IMR-90 (cell line): ENCODE data around the gene GBE1. TPM values are rescaled to one million over a fixed set of nuclear protein-coding genes. Genes with fewer than 3 reads are reported as not detected.

Experiments
- ATAC-seq: fragments of 200-7000 bp; cut with Tn5 transposase; 2 replicates; pipeline ENCODE4 v1.9.1; 2020; ENCODE audit warnings: low read depth, mild to moderate bottlenecking, moderate library complexity
- BruUV-seq: library from RNA; stranded (reverse); fragments of 400-500 nt; replicated peaks from 2 replicates; lab custom pipeline; 2021; lab: Mats Ljungman, UMichigan
- CTCF ChIA-PET: fragments of 300-600 bp; formaldehyde crosslinking; extraction: SDS; loops from one replicate; lab custom pipeline; 2021; ENCODE audit warnings: antibody characterized with exemption; lab: Yijun Ruan, JAX
- POLR2A ChIA-PET: fragments of 300-600 bp; sonication (Branson Sonifier 250); formaldehyde crosslinking; loops from one replicate; lab custom pipeline; 2022; ENCODE audit warnings: antibody characterized with exemption; ENCODE audit not compliant: unreplicated experiment; lab: Charles Lee
- DNase-seq: peaks from one replicate; pipeline ENCODE4 v3.0.0; 2013
- H2AFZ ChIP-seq: replicated peaks from 2 replicates; pipeline ENCODE3; 2013; ENCODE audit warnings: low read length, mild to moderate bottlenecking; ENCODE audit not compliant: poor library complexity
- H2AK5ac ChIP-seq: 2 replicates; pipeline ENCODE4 v1.6.1; 2013; ENCODE audit warnings: low read depth, low read length, inconsistent platforms
- H2AK9ac ChIP-seq: replicated peaks from 2 replicates; pipeline ENCODE3; 2013; ENCODE audit warnings: mild to moderate bottlenecking, low read depth, low read length, moderate library complexity; ENCODE audit not compliant: poor library complexity
- H2BK120ac ChIP-seq: 2 replicates; pipeline ENCODE4 v1.6.1; 2013; ENCODE audit warnings: low read depth, low read length, inconsistent platforms
- H2BK15ac ChIP-seq: 3 replicates; pipeline ENCODE4 v1.6.1; 2013; ENCODE audit warnings: low read depth, low read length, inconsistent platforms
- H2BK20ac ChIP-seq: 2 replicates; pipeline ENCODE4 v1.6.1; 2013; ENCODE audit warnings: low read depth, mild to moderate bottlenecking, inconsistent platforms, low read length, moderate library complexity
- H2BK5ac ChIP-seq: 2 replicates; pipeline ENCODE4 v1.6.1; 2013; ENCODE audit warnings: mild to moderate bottlenecking, low read depth, low read length, inconsistent platforms; ENCODE audit not compliant: poor library complexity, severe bottlenecking
- H3K14ac ChIP-seq: replicated peaks from 2 replicates; pipeline ENCODE4 v1.6.1; 2013; ENCODE audit warnings: low read depth, low read length, inconsistent platforms
- H3K18ac ChIP-seq: 2 replicates; pipeline ENCODE4 v1.6.1; 2013; ENCODE audit warnings: low read depth, low read length, control low read depth
- H3K23ac ChIP-seq: 2 replicates; pipeline ENCODE4 v1.6.1; 2013; ENCODE audit warnings: low read depth, low read length, inconsistent platforms
- H3K27ac ChIP-seq: 2 replicates; pipeline ENCODE4 v1.5.1; 2013; ENCODE audit warnings: mild to moderate bottlenecking, control low read depth, low read length; ENCODE audit not compliant: insufficient read depth
- H3K27me3 ChIP-seq: 2 replicates; pipeline ENCODE4 v1.6.1; 2013; ENCODE audit warnings: low read length; ENCODE audit not compliant: control insufficient read depth, insufficient read depth
- H3K36me3 ChIP-seq: 2 replicates; pipeline ENCODE4 v1.6.1; 2013; ENCODE audit warnings: low read length, mixed read lengths; ENCODE audit not compliant: control insufficient read depth, insufficient read depth
- H3K4ac ChIP-seq: 2 replicates; pipeline ENCODE4 v1.6.1; 2013; ENCODE audit warnings: low read depth, low read length, inconsistent platforms
- H3K4me1 ChIP-seq: 2 replicates; pipeline ENCODE4 v1.6.1; 2013; ENCODE audit warnings: low read length, mixed read lengths; ENCODE audit not compliant: control insufficient read depth, insufficient read depth
- H3K4me2 ChIP-seq: 2 replicates; pipeline ENCODE4 v1.6.1; 2013; ENCODE audit warnings: low read depth, mild to moderate bottlenecking, control low read depth, low read length, moderate library complexity
- H3K4me3 ChIP-seq: 2 replicates; pipeline ENCODE4 v1.5.1; 2013; ENCODE audit warnings: low read depth, mild to moderate bottlenecking, control low read depth, low read length, moderate library complexity; ENCODE audit not compliant: insufficient read depth
- H3K56ac ChIP-seq: 2 replicates; pipeline ENCODE4 v1.6.1; 2013; ENCODE audit warnings: low read length, inconsistent platforms; ENCODE audit not compliant: insufficient read depth; ENCODE audit errors: extremely low read depth
- H3K79me1 ChIP-seq, 2 experiments: 2 replicates each; pipeline ENCODE4 v1.6.1; 2013; ENCODE audit warnings: low read length in 2 of 2, inconsistent platforms in 1 of 2, low read depth in 1 of 2
- H3K9ac ChIP-seq: 2 replicates; pipeline ENCODE4 v1.6.1; 2013; ENCODE audit warnings: low read depth, low read length, control low read depth
- H3K9me1 ChIP-seq: 2 replicates; pipeline ENCODE4 v1.6.1; 2013; ENCODE audit warnings: low read length, inconsistent platforms; ENCODE audit not compliant: insufficient read depth
- H3K9me3 ChIP-seq: 2 replicates; pipeline ENCODE4 v1.6.1; 2013; ENCODE audit warnings: low read length; ENCODE audit not compliant: control insufficient read depth, insufficient read depth
- H4K20me1 ChIP-seq: 2 replicates; pipeline ENCODE4 v1.6.1; 2013; ENCODE audit warnings: low read length, inconsistent platforms; ENCODE audit not compliant: insufficient read depth
- H4K5ac ChIP-seq: 2 replicates; pipeline ENCODE4 v1.6.1; 2013; ENCODE audit warnings: mild to moderate bottlenecking, low read depth, low read length, control low read depth
- H4K8ac ChIP-seq, 2 experiments: 2 replicates each; pipeline ENCODE4 v1.6.1; 2013; ENCODE audit warnings: low read depth in 2 of 2, low read length in 2 of 2, control low read depth in 1 of 2, inconsistent platforms in 1 of 2
- H4K91ac ChIP-seq: 2 replicates; pipeline ENCODE4 v1.6.1; 2013; ENCODE audit warnings: low read depth, low read length, inconsistent platforms; ENCODE audit not compliant: insufficient read depth
- BHLHE40 ChIP-seq: fragments of 150-350 bp; IDR thresholded peaks from 2 replicates; pipeline ENCODE4 v1.6.1; 2016; ENCODE audit warnings: mild to moderate bottlenecking, low read depth, low read length
- MAZ ChIP-seq: IDR thresholded peaks from 2 replicates; pipeline ENCODE4 v1.6.1; 2012; ENCODE audit warnings: low read depth, mild to moderate bottlenecking, low read length, improper control_type of control experiment, moderate library complexity, borderline replicate concordance
- NFE2L2 ChIP-seq: fragments of 150-350 bp; IDR thresholded peaks from 2 replicates; pipeline ENCODE4 v1.6.1; 2016; ENCODE audit warnings: low read depth, mild to moderate bottlenecking, low read length
- SMC3 ChIP-seq: fragments of 150-350 bp; IDR thresholded peaks from 2 replicates; pipeline ENCODE4 v1.6.1; 2016; ENCODE audit warnings: low read depth, mild to moderate bottlenecking, antibody characterized with exemption, low read length, moderate library complexity
- WGBS, 2 experiments: methylation state at CpG; one replicate each; pipeline versions ENCODE4 v1.1.5 to v1.1.7; 2013; ENCODE audit warnings: missing lambda C conversion rate in 2 of 2; ENCODE audit not compliant: insufficient read length in 1 of 2; ENCODE audit errors: extremely low coverage in 2 of 2; 5-methylcytosine and 5-hydroxymethylcytosine counted together
- dilution Hi-C: fragments of 300-500 bp; cut with HindIII; formaldehyde crosslinking; loops from one replicate; pipeline ENCODE4 v1.14.3; 2018; ENCODE audit warnings: low sequenced_read_pairs; ENCODE audit not compliant: unreplicated experiment
- in situ Hi-C: fragments of 300-500 bp; cut with MboI; formaldehyde crosslinking; loops from 3 replicates; pipeline ENCODE4 v1.14.3; 2019; ENCODE audit warnings: low sequenced_read_pairs, inconsistent platforms, mixed read lengths
- intact Hi-C: fragments of 100-400 bp; cut with micrococcal nuclease; formaldehyde crosslinking; loops from 2 replicates; pipeline ENCODE4 v1.10.0; 2022
- polyA plus RNA-seq, 3 experiments: library from polyadenylated mRNA; depleted of rRNA; stranded (reverse); fragments of >200 nt; gene quantifications; 2 replicates each; pipeline ENCODE4 v1.2.3, GENCODE V29; 2012; ENCODE audit warnings: low replicate concordance in 1 of 3
- total RNA-seq: library from RNA; depleted of rRNA; stranded (reverse); fragments of >200 nt; gene quantifications from 2 replicates; pipeline ENCODE4 v1.2.3, GENCODE V29; 2012

Gene GBE1
- total and polyA plus RNA-seq, 2 of the 4 experiments (the other 2 are of a cell fraction), result 36.7 to 90.3 TPM

DNA sequence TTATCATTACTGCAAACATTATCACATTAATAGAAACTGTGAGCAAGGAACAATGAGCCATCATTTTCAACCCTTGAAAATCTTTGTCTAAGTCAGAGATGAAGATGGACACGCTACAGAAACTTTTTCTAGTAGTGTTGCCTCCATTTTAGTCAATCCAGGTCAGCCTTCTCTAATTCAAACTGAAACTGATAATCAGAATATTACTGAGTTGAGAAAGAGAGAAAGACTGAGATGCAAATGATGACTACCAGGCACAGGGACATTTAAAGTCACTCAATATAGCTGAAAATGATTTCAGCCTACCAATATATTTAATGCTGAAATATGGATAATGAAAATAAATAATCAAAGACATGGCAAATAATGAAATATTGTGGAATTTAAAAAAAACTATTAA, 261.4 kb downstream of the GBE1 start:
- no peak overlapping the region for H2AK5ac ChIP-seq
- H2BK20ac ChIP-seq, result no peak overlapping the region
- H2BK5ac ChIP-seq, result no peak overlapping the region
- WGBS, 2 experiments, result no CpG with 5 or more reads among the region's 1 CpG
- no peaks in the 10 kb centered on the region for H3K27me3 ChIP-seq
- H4K91ac ChIP-seq, result no peak overlapping the region
- no peaks in the 10 kb centered on the region for H3K4me1 ChIP-seq
- DNase-seq (no peak), ATAC-seq (no peak)
- no peak overlapping the region for H4K5ac ChIP-seq
- H2AK9ac ChIP-seq, result no peak overlapping the region
- H3K9ac ChIP-seq, result no peak overlapping the region
- H3K18ac ChIP-seq, result no peak overlapping the region
- ChIA-PET POLR2A (no interaction called here), CTCF (no interaction called here)
- H3K79me1 ChIP-seq, result peaks cover 0 to 3% of the 10 kb centered on the region in 2 experiments; a peak in 1 of 4 replicates
- H4K8ac ChIP-seq, result no peak overlapping the region
- peaks cover 3% of the 10 kb centered on the region; the same call in 1 of the 2 replicates for H3K9me1 ChIP-seq
- no peak overlapping the region for H2AFZ ChIP-seq
- intact Hi-C loops, result no loop called here
- H3K36me3 ChIP-seq, result peaks cover 4% of the 10 kb centered on the region
- TF ChIP-seq BHLHE40, result no peak
- no peak for TF ChIP-seq MAZ
- no peak for TF ChIP-seq SMC3
- no peak for TF ChIP-seq NFE2L2
- dilution Hi-C loops, result no loop called here
- in situ Hi-C loops, result no loop called here
- no peak overlapping the region for H3K27ac ChIP-seq
- no peak overlapping the region for H3K23ac ChIP-seq
- no peak overlapping the region for H3K4ac ChIP-seq
- H3K14ac ChIP-seq, result no peak overlapping the region
- H3K4me3 ChIP-seq, result no peak overlapping the region
- H3K4me2 ChIP-seq, result no peak overlapping the region
- H3K9me3 ChIP-seq, result no peaks in the 10 kb centered on the region
- no TSS peak for BruUV-seq
- no peak overlapping the region for H2BK120ac ChIP-seq
- no peak overlapping the region for H2BK15ac ChIP-seq
- H3K56ac ChIP-seq, result no peak overlapping the region
- no peaks in the 10 kb centered on the region for H4K20me1 ChIP-seq
